ENCODE measurements around the gene NDUFS8.

NDUFS8 gene

DNA sequence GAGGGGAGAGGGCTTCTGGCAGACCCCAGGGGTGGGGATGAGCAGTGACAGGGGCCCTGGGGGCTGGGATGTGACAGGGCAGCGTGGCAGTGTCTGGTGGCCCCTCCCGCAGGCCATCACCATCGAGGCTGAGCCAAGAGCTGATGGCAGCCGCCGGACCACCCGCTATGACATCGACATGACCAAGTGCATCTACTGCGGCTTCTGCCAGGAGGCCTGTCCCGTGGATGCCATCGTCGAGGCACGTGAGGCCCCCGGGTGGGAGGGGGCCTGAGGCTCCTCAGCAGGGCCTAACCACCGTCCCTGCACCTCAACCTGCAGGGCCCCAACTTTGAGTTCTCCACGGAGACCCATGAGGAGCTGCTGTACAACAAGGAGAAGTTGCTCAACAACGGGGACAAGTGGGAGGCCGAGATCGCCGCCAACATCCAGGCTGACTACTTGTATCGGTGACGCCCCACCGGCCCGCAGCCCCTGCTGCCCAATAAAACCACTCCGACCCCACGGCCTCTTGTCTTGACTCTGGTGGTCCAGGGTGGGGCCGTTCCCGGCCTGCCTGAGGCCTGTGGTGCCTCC lies 5.7 kb downstream of the NDUFS8 start:
- DNase-seq (ENCODE audit: low spot score): no peak

DNA sequence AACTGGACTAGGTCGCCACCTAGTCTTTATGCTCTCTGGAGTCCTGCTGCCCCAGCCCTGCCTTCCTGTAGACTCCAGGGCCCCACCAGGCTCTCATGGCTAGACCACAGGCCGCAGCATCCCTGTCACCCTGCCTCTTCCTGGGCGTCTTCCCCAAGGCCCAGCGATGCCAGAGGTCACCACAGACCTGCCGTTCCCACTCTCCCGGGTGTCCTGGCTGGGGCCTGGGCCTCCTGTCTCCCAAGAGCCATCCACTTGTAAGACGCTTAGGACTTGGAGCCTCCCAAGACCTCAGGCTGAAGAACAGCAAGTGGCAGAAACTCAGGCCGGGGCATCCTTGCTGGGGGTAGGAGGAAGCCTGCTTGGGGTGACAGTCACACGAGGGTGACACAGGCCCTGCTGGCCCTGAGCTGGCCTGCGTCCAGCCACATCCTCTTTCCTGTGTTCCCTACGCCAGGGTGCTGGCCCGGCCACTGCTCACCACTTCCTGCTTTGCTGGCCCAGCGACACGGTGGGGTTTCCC lies 6.3 kb downstream of the NDUFS8 start:
- no peak for DNase-seq (ENCODE audit: low spot score)

DNA sequence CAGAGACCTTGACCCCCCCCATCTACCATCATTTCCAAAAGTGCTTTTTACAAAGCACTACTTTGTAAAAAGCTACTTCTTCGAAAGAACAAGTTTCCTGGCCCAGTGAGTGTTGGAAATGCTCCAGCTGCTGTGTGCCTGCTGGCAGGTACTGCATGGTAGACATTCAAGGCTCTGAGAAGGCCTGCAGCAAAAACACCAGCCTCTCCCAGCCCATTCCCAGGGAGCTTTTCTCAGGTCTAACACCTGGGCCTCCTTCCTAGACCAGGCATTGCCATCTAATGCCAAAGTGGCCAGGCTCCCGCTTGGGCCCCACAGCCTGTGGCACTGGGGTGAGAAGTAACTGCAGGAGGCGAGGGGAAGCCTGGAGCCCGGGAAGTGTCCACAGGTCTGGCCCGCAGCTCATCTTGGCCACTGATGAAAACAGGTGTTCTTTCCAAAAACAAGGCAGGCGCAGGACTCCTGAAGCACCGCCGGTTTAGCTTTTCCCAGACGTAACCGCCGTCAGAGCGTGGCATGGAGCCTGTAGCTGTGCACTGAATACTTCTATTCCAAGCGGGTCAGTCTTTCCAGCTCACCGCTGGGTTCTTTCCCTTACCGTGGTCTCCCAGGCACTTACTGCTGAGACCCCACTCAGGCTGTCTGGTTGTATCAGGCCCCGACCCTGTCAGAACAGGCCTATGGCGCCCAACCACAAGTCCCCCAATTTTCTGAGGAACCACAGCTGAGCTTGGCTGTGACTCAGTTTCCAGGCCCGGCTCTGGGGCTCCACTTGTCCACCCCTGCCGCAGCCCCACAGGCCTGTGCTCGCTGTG lies 7.1 kb downstream of the NDUFS8 start:
- DNase-seq (ENCODE audit: low spot score): no peak

DNA sequence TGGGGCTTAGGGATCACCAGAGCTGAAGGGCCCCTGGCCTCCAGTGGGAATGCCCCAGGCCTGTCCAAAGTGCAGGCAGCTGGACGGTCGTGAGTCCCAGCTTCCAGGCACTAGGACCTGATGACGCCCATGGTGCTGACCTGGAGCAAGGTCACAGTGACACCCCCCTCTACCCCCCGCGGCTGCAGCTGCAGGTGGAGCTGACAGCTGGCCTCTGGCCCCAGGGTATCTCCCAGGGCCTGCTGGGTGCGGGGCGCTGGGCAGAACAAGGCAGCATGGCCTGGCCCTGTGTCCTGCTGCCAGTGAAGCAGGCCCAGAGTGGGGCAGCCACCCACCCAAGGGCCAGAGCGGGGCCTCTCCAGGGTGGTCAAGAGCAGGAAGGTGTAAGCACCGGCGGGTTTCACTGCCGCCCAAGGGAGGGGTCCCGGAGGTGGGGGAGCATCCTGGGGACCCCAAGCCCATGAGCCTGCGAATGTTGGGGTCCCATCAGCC lies 7.8 kb downstream of the NDUFS8 start:
- DNase-seq (ENCODE audit: low spot score): no peak

DNA sequence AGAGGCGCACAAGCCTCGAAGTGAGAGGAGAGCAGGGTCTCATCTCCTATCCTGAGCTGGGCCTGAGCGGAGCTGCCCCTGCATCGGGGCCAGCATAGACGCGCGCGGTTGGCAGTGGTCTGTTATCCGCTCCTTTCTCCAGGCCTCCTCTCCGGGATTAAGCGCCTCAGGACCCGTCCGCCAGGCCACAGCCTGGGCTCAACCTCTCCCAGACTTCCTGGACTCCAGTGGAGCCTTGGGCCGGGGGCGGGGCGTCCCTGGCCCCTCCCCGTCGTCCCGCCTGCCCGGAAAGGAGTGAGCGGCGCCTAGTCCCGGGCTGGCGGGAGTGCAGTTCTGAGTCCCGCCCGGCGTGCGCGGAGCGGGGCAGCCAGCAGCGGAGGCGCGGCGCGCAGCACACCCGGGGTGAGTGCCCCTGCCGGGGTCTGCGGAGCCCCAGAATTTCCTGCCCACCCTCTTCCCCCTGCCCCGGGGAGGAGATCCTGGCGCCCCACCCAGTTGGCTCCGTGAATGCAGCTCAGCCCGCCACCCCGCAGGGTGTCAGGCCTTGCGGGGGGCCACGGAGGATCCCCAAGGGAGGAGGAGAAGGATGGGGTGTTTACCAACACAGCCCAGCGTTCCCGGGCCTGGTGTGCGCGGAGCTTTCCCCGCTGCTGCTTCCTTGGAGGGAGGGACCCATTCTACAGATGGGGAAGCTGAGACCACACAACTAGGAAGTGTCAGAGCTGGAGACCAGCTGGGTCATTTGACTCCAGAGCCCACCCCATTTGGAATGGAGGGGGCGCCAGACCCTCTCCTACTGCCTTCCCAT lies 8.4 kb downstream of the NDUFS8 start, which contains the start of gene TCIRG1:
TCIRG1 (plus strand) TSS at position 308 of the 808 bp plus-strand sequence. CDS start 2,247 bp downstream, outside the sequence.
- peak; percentile 91 for DNase-seq (ENCODE audit: low spot score)

DNA sequence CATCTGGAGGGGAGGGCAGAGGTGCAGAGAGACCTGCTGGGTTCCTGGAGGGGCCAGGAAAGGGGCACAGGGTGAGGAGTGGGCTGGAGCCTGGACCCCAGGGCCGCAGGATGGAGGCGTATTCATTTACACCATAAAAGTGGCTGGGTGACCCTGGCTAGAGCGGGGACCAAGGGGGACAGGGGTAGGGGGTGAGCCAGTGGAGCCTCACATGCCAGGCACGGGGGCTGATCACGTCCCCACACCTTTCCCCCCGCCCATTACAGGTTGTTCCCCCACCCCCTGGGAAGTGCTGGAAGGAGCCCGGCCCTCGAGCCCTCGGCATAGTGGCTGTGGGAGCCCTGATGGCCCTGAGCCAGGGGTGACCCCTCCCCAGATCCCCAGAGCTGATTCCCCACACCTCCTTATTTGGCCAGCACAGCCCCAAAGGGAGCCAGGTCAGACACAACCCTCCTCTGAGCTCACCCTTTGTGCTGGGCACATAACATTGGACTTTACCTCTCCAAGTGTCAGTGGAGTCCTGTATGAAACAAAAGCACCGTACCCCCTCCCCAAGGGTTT lies 9.1 kb downstream of the NDUFS8 start:
- no peak for DNase-seq (ENCODE audit: low spot score)

DNA sequence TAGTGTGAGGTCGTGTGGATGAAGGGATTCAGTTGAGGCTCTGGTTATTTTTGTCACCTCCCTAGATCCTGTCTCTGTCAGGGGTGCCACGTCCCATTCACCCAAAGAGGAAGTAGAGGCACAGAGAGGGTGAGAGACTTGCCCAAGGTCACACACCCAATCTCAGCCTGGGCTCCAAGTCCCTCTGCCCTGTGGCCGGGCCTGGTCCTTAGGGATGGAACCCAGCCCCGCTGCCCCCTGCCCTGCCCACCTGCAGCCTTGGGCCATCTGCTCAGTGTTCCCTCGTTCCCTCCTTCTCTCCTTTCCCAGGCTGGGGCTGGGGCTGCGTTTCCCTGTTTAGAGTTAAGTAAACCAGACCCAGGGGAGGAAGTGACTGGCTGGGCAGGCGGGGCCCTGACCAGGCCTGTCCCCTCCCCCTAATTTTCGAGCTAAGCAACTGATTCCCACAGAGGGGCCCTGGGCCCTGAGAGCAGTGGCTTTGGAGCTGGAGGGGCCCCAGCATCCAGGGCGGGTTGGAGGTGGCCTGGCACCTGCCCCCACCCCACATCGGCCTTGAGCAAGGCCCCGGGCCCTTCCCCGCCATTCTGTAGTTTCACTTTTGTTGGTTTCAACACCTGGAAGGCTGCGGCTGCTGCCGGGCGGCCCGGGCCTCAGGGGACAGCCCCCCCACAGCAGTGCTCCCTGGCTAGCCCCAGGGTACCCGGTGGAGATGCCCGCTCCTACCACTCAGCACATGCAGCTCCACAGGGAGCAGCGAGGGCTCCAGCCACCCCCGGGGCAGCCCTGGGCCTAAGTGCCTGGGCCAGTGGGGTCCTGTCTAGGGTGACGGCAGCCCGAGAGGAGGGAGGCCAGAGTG lies 9.8 kb downstream of the NDUFS8 start:
- no peak for DNase-seq (ENCODE audit: low spot score)

DNA sequence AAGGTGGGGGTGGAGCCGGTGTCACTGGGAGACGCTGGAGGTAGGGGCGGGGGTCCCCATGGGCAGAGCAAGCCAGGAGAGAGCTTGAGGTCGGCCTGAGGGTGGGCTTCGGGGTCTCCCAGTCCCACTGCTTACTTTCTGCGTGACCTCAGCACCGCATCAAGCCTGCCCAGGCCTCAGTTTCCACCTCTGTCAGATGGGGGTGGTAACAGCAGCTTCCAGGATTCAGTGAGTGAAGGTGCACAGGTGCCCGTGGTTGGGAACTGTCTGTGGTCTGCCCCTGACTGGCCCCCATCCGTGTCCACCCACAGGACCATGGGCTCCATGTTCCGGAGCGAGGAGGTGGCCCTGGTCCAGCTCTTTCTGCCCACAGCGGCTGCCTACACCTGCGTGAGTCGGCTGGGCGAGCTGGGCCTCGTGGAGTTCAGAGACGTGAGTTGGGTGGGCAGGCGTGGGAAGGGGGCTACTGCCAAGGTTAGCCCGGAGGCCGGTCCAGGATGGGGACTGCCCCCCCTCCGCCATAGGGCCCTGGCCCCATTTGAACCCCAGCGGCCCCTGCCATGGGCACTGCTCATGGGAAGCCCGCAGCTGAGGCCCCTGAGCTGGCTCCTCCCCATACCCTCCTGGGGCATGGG lies 10.6 kb downstream of the NDUFS8 start:
- DNase-seq (ENCODE audit: low spot score): no peak

DNA sequence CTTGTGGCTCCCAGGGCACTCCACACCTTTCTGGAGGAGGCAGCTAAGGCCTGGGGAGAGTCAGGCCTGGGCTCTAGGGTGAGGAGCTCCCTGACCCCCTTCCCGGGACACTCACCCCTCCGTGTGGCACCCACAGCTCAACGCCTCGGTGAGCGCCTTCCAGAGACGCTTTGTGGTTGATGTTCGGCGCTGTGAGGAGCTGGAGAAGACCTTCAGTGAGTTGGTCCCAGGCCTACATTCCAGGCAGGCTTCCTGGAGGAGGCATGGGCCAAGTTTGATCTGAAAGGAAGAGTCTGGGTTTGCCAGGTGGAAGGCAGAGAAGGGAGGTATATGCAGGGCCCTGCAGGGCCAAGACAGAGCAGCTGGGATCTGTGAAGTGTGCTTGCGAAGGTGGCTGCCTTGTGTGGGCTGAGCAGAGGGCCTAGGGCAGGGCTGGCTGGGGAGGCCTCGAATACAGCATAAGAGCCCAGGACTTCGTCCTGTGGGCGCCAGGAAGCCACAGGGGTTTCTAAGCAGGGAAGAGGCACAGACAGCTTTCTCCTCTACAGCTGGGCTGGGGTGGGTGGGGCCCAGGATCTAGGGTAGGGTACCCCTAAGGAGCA lies 11.2 kb downstream of the NDUFS8 start:
- DNase-seq (ENCODE audit: low spot score): no peak

DNA sequence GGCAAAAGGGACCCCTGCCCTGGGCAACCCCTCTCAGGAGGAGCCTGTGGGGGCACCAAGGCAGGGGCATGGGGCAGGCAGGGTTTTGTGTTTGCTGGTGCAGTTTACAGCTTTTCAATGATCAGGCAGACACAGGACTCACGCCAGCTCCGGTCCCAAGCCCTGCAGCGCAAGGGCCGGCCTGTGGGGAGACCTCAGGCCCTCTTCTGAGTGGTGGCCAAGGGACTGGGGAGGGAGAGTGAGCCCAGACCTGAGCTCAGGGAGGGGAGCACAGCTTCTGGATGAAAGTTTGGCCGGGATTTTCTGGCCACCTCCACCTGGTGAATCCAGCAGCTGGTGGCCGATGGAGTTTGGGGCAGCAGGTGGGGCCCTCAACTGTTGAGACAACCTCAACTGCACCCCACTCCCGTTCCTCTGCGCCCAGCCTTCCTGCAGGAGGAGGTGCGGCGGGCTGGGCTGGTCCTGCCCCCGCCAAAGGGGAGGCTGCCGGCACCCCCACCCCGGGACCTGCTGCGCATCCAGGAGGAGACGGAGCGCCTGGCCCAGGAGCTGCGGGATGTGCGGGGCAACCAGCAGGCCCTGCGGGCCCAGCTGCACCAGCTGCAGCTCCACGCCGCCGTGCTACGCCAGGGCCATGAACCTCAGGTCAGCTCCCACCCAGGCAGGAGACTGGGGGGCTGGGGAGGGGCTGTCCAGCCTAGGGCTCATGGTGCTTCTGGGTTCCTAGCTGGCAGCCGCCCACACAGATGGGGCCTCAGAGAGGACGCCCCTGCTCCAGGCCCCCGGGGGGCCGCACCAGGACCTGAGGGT lies 11.9 kb downstream of the NDUFS8 start:
- DNase-seq (ENCODE audit: low spot score): no peak

DNA sequence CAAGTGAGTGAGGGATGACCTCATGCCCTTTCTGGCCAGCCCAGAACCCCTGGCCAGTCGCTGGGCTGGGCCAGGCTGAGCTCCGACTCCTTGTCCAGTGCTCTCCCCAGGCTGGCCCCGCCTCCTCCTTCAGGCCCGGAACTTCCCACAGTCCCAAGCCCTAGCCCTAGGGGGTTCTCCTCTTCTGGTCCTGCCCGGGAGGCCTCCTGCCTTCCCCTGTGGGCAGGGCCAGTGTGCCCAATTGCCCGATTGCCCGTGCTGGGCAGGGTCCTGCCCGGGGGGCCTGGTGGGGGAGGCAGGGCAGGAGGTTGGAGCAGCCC lies 12.5 kb downstream of the NDUFS8 start:
- no peak for DNase-seq (ENCODE audit: low spot score)

DNA sequence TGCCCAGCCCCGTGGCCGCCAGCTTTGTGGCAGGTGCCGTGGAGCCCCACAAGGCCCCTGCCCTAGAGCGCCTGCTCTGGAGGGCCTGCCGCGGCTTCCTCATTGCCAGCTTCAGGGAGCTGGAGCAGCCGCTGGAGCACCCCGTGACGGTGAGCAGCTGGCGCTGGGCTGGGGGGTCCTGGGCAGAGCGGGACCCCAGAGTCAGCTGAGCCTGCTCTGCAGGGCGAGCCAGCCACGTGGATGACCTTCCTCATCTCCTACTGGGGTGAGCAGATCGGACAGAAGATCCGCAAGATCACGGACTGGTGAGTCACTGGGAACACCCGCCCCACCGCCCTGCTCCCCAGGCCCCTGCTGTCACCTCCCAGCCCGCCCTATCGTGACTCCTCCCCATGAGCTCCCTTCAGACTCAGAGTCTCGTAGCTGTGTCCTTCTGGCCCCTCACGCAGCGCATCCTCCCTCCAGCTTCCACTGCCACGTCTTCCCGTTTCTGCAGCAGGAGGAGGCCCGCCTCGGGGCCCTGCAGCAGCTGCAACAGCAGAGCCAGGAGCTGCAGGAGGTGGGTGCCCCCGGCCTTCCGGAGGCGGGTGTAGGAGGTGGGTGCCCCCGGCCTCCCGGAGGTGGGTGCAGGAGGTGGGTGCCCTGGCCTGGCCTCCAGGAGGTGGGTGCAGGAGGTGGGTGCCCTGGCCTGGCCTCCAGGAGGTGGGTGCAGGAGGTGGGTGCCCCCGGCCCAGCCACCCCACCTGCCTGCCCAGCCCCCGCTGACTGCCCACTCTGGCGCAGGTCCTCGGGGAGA lies 13.1 kb downstream of the NDUFS8 start:
- DNase-seq (ENCODE audit: low spot score): no peak

DNA sequence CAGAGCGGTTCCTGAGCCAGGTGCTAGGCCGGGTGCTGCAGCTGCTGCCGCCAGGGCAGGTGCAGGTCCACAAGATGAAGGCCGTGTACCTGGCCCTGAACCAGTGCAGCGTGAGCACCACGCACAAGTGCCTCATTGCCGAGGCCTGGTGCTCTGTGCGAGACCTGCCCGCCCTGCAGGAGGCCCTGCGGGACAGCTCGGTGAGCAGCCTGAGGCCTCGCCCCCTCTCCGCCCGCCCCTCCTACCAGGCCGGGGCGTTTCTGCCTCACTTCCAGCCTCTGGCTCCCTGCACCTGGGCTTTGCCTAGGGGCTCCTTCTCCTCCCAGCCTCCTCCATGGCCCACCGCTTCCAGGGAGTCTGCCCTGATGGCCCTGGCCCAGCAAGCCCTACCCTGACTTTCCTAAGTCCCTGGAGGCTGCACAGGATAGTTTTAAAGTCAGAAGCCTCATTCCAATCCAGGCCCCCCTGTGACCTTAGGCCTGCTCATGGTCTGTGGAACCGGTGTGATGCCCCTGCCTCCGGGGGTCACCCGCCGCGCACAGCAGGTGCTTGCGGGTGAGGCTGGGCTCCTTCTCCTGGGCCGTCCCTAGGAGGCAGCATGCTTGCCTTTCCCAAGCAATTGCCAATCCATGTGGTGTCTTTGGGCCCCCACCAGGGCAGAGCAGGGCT lies 13.8 kb downstream of the NDUFS8 start:
- no peak for DNase-seq (ENCODE audit: low spot score)

DNA sequence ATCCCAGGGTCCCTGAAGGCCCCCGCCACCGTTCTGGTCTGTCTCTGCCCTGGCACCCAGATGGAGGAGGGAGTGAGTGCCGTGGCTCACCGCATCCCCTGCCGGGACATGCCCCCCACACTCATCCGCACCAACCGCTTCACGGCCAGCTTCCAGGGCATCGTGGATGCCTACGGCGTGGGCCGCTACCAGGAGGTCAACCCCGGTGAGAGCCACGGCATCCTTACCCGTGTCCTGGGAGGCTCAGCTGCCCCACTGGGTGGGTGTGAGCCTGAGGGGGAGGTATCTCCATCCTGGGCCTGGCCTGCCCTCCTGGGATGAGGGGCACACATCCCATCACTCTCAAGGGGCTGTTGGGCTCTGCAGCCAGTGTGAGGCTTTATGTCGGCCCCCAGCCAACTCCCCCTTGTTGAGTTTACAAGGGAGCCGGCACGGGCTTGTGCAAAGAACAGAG lies 14.4 kb downstream of the NDUFS8 start:
- DNase-seq (ENCODE audit: low spot score): no peak

DNA sequence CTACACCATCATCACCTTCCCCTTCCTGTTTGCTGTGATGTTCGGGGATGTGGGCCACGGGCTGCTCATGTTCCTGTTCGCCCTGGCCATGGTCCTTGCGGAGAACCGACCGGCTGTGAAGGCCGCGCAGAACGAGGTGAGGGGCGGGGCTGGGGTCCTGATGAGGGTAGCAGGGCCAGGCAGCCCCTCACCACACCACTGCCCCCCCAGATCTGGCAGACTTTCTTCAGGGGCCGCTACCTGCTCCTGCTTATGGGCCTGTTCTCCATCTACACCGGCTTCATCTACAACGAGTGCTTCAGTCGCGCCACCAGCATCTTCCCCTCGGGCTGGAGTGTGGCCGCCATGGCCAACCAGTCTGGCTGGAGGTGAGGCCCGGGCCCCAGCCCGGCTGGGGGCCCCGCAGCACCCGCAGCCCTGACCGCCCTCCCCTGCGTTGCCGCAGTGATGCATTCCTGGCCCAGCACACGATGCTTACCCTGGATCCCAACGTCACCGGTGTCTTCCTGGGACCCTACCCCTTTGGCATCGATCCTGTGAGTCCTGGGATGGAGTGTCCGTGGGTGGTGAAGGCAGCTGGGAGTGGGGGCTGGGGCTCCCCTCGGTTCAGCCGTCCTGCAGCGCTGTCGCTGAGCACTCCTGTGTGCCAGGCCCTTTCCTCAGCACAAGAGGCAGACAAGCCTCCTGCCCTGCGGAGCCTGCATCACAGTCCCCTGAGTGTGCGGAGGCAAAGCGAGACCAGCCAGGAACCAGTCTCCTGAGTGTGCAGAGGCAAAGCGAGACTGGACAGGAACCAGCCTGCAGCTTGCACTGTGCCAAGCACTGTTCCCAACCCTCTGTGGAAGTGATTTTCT lies 17.2 kb downstream of the NDUFS8 start:
- no peak for DNase-seq (ENCODE audit: low spot score)

DNA sequence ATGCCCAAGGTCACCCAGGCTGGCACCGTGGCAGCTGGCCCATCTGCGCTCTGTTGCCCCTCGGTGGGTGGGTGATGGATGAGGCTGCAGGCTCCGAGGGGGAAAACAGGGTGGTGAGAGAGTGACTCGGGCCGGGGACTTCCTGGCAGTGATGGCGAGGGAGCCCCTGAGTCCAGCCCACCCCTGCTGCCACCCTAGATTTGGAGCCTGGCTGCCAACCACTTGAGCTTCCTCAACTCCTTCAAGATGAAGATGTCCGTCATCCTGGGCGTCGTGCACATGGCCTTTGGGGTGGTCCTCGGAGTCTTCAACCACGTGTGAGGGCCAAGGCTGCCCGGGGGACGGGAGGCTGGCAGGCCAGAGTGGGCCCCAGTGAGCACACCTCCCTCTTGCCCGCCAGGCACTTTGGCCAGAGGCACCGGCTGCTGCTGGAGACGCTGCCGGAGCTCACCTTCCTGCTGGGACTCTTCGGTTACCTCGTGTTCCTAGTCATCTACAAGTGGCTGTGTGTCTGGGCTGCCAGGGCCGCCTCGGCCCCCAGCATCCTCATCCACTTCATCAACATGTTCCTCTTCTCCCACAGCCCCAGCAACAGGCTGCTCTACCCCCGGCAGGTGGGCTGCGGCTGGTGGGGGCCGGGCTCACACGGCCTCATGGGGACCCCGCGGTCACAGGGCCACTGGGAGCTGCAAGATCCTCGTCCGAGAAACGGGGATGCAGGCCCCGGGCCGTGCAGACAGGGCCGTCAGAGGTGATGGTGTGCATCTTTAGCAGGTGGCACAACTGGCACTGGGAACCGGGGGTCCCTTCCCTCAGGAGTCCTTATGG lies 18.4 kb downstream of the NDUFS8 start:
- DNase-seq (ENCODE audit: low spot score): no peak

Data from COLO829 (cell line).